GM12874 (cell line): Measurements from ENCODE around the gene R3HDML.

ENCODE experiments used
- CTCF ChIP-seq: IDR thresholded peaks from 2 replicates; pipeline ENCODE4 v1.5.1; 2011; ENCODE audit warnings: low read depth, mild to moderate bottlenecking, control low read depth, low read length, moderate library complexity; ENCODE audit not compliant: insufficient read depth

The R3HDML gene

DNA sequence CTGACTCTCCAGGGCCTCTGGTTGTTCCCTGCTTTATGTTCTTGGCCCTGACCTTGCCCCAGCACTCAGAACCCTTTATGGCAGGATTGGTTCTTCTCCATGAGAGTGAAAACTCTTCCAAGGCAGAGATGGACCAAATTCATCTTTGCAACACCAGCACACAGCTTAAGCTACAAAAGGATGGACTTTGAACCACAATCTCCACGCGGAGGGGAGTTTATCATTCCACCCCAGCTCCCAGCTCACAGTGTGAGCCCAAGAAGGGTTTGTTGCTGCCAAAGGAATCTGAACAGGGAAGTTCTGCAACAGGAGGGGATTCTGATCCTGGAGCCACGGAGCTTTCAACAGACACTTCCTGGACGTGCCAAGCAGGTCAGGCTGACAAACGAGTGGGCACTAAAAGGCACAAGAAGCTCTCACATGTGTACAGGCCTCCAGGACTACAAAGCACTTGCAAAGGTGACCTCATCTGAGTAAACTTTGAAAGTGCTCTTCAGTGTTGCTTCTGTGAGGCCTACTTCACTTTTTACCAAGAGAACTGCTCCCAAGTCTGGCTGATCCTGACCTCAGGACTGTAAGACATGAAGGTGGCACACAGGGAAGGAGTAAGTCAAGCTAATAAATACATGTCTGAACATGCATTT lies 34.7 kb upstream of the R3HDML start:
- TF ChIP-seq CTCF: no peak

GRCh38 chr20:44302736-44303135 lies 34.1 kb upstream of the R3HDML start:
- no peak for TF ChIP-seq CTCF

DNA sequence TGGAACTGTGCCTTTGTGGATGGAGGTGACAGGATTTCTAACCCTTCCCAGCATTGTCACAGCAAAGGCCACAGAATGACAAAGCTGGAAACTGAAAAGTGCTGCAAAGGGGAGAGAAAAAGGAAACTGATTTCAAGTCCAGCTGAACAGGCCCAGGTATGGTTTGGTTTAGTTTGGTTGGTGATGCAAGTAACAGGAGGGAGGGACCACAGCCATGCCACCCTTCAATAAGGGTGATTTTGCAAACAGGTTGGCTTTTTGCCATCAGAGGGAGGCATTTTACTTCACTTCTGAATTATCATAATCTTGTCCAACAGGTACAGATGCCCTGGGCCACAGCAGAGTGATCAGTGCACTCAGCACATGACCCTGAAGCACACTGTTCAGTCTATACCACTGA lies 32.5 kb upstream of the R3HDML start:
- TF ChIP-seq CTCF: no peak

GRCh38 chr20:44306927-44307326 lies 29.9 kb upstream of the R3HDML start:
- no peak for TF ChIP-seq CTCF

DNA sequence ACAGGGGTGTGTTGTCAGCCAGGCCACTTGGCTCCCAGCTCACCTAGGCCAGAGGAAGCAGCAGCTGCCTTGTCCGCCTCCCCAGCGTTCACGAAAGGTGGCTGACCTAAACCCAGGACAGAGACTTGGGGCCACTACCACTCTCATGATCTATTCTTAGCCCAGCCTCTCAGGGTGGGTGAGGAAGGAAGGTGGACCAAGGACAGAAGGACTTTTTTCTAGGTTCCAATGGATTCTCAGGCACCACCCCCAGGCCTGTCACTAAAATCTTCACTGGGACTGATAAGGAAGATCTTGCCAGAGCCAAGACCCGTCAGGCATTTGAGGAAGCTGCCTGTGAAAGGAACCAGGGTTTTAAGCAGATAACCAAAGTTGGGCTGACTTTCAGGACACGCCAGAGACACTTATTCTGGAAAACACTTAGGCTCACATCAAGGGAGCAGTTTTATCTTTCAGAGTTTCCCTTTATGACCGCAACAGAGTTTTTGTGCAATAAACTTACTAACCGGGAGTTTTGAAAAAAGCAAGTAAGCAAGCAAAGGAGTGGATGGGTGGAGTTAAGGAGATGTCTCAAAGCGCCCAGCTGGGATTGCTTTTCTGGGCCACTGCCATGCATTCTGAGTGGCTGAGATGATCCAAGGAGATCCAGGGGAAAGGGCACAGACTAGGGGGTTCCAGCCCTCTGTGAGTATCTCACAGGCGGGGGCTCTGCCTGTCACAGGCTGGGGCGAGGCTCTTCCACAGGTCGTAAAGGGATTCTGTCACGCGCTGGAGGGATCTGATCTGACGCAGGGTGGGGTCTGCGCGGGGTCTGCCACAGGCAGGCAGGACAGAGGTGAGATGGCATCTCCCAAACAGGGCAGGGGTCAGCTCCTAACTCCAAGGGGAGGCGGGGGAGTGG lies 26.8 kb upstream of the R3HDML start:
- TF ChIP-seq CTCF: no peak

- TF ChIP-seq CTCF: peak; percentile 99
Observed at GRCh38 chr20:44310664-44311639, 25.9 kb upstream of the R3HDML start, which contains the start of gene FITM2. Gene FITM2, minus strand, starts transcription at chr20:44311202. Its CDS starts 54 bp downstream, at chr20:44311148.
